Measurements from ENCODE around the gene GTF2H4.

- TF ChIP-seq CTCF (IDR thresholded peaks at IDR 0.05) (no peak), POLR2AphosphoS5 (IDR thresholded peaks at IDR 0.05) (no peak)
Observed at GRCh38 chr6:30957716-30958115, 49.7 kb downstream of the GTF2H4 start.
